Omental fat pad (tissue), 4 donors: Measurements from ENCODE around the gene CSNK2A1. TPM values are rescaled to one million over a fixed set of nuclear protein-coding genes. Genes with fewer than 3 reads are reported as not detected.

Experiments used
- ATAC-seq: fragments of 150-250 bp; one replicate; pipeline ENCODE4 v1.9.1; 2016; ENCODE audit warnings: mild to moderate bottlenecking, moderate library complexity; ENCODE audit not compliant: low FRiP score
- DNase-seq: peaks from one replicate; pipeline ENCODE4 v3.0.0-alpha.2; 2019; ENCODE audit warnings: low spot score
- CTCF ChIP-seq, 3 donors: fragments of 450-650 bp; IDR thresholded peaks; one replicate each; pipeline ENCODE4 v1.5.1; 2016 to 2017; ENCODE audit warnings: antibody characterized with exemption in 3 of 3, mild to moderate bottlenecking in 3 of 3, moderate library complexity in 2 of 3
- total RNA-seq, 4 donors: library from RNA; depleted of rRNA; stranded (reverse); fragments of >200 nt; gene quantifications; one replicate each; pipeline ENCODE4 v1.1.0, GENCODE V29; 2016

Gene CSNK2A1
- total RNA-seq, 4 donors from 2014 or later = 67.3 to 94.8 (median 84.7) TPM

GRCh38 chr20:542777-543368, 717 bp downstream of the CSNK2A1 start:
- no peak for TF ChIP-seq CTCF (IDR thresholded peaks at IDR 0.05)
- ATAC-seq = no peak
- DNase-seq = no peak

GRCh38 chr20:540391-541201, 3.0 kb downstream of the CSNK2A1 start:
- TF ChIP-seq CTCF (IDR thresholded peaks at IDR 0.05) = no peak
- DNase-seq (no peak), ATAC-seq (no peak)

- ATAC-seq (no peak), DNase-seq (no peak)
- no peak for TF ChIP-seq CTCF (IDR thresholded peaks at IDR 0.05)
These were observed 3.7 kb downstream of the CSNK2A1 start for GRCh38 chr20:539848-540247.

DNA sequence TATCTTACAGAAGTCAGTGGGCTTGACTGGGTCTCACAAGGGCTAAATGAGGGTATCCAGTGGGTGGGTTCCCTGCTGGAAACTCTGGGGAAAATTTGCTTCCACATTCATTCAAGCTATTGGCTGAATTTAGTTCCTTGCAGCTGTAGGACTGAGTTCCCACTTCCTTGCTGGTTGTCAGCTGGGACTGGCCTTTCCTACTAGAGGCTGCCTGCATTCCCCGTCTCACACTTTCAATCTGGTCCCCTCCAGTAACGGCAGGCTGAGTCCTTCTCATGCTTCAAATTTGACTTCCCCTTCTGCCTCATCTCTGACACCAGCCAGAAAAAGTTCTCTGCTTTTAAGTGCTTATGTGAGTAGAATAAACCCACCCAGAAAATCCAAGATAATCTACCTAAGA, 4.4 kb downstream of the CSNK2A1 start:
- TF ChIP-seq CTCF (IDR thresholded peaks at IDR 0.05) = no peak
- no peak for ATAC-seq
- no peak for DNase-seq

- DNase-seq (no peak), ATAC-seq (no peak)
- no peak for TF ChIP-seq CTCF (IDR thresholded peaks at IDR 0.05)
These were observed 5.6 kb downstream of the CSNK2A1 start for GRCh38 chr20:537983-538382.

GRCh38 chr20:536426-537010, 7.1 kb downstream of the CSNK2A1 start:
- DNase-seq (no peak), ATAC-seq (no peak)
- no peak for TF ChIP-seq CTCF (IDR thresholded peaks at IDR 0.05)
